DOHH2 (cell line): Measurements from ENCODE around the gene APOD.

Experiments
- H3F3A ChIP-seq: fragments of 200-600 bp; sonication (generic), shearing (Covaris generic); 2 replicates; pipeline ENCODE4 v1.6.0; 2016; ENCODE audit warnings: antibody characterized with exemption, mild to moderate bottlenecking; ENCODE audit not compliant: control insufficient read depth, insufficient read depth
- H3K27ac ChIP-seq: fragments of 200-600 bp; sonication (generic); 2 replicates; pipeline ENCODE4 v1.5.1; 2014; ENCODE audit warnings: low read depth, mild to moderate bottlenecking, low read length, moderate library complexity
- H3K27me3 ChIP-seq: fragments of 200-600 bp; sonication (generic); 2 replicates; pipeline ENCODE4 v1.6.1; 2014; ENCODE audit warnings: mild to moderate bottlenecking, low read length, mixed read lengths; ENCODE audit not compliant: control insufficient read depth
- H3K36me3 ChIP-seq: fragments of 200-600 bp; sonication (generic); 2 replicates; pipeline ENCODE4 v1.6.1; 2014; ENCODE audit warnings: mild to moderate bottlenecking, low read length, moderate library complexity, mixed read lengths; ENCODE audit not compliant: control insufficient read depth
- H3K4me1 ChIP-seq: fragments of 200-600 bp; sonication (generic); 2 replicates; pipeline ENCODE4 v1.6.1; 2014; ENCODE audit warnings: mild to moderate bottlenecking, low read length, mixed read lengths; ENCODE audit not compliant: control insufficient read depth
- H3K4me2 ChIP-seq: fragments of 200-600 bp; sonication (generic); 2 replicates; pipeline ENCODE4 v1.6.0; 2014; ENCODE audit warnings: mild to moderate bottlenecking, low read length, moderate library complexity
- H3K4me3 ChIP-seq: fragments of 200-600 bp; sonication (generic); 2 replicates; pipeline ENCODE4 v1.5.1; 2014; ENCODE audit warnings: mild to moderate bottlenecking, low read length, mixed read lengths
- H3K79me2 ChIP-seq: fragments of 200-600 bp; sonication (generic); 2 replicates; pipeline ENCODE4 v1.6.1; 2014; ENCODE audit warnings: mild to moderate bottlenecking, low read length, mixed read lengths; ENCODE audit not compliant: control insufficient read depth
- H3K9me2 ChIP-seq: fragments of 200-600 bp; sonication (generic); replicated peaks from 2 replicates; pipeline ENCODE4 v1.6.1; 2014; ENCODE audit warnings: mild to moderate bottlenecking, low read length, mixed read lengths; ENCODE audit not compliant: control insufficient read depth
- H3K9me3 ChIP-seq: fragments of 200-600 bp; sonication (generic); 2 replicates; pipeline ENCODE4 v1.6.1; 2014; ENCODE audit warnings: antibody characterized with exemption, low read length, mixed read lengths; ENCODE audit not compliant: control insufficient read depth, insufficient read depth
- H4K20me1 ChIP-seq: fragments of 200-600 bp; sonication (generic); 2 replicates; pipeline ENCODE4 v1.6.0; 2014; ENCODE audit warnings: low read depth, mild to moderate bottlenecking, antibody characterized with exemption, low read length, moderate library complexity; ENCODE audit not compliant: control insufficient read depth, insufficient read depth
- EZH2phosphoT487 ChIP-seq: fragments of 200-600 bp; sonication (generic); IDR thresholded peaks from 2 replicates; pipeline ENCODE4 v1.6.1; 2017; ENCODE audit warnings: borderline replicate concordance, mild to moderate bottlenecking, antibody characterized with exemption, low read length, moderate library complexity, mixed read lengths
- TF ChIP-seq, protein P1 (sequence below): fragments of 200-600 bp; sonication (generic); IDR thresholded peaks from one replicate; pipeline ENCODE4 v1.5.1; 2014; ENCODE audit warnings: antibody characterized with exemption, mild to moderate bottlenecking, low read depth, low read length; ENCODE audit not compliant: poor library complexity, severe bottlenecking

APOD gene

DNA sequence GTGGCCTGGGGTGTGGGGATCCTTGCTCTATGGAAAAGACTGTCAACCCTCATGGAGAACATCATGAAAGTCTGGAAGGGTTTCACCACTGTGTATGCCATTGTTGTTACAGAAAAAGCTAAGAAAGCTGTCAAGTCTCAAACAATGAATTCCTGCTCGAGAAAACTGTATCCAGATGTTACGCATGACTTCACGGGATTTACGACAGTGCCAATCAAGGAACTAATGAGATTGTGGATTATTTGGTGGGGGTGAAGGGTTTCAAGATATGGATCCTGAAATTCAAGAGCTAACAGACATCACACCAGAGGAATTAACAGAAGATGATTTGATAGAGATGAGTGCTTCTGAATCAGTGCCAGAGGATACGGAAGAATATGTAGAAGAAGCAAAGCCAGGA lies 48.4 kb downstream of the APOD start:
- H3K9me2 ChIP-seq, result no peaks in the 10 kb centered on the region
- TF ChIP-seq, protein P1, sequence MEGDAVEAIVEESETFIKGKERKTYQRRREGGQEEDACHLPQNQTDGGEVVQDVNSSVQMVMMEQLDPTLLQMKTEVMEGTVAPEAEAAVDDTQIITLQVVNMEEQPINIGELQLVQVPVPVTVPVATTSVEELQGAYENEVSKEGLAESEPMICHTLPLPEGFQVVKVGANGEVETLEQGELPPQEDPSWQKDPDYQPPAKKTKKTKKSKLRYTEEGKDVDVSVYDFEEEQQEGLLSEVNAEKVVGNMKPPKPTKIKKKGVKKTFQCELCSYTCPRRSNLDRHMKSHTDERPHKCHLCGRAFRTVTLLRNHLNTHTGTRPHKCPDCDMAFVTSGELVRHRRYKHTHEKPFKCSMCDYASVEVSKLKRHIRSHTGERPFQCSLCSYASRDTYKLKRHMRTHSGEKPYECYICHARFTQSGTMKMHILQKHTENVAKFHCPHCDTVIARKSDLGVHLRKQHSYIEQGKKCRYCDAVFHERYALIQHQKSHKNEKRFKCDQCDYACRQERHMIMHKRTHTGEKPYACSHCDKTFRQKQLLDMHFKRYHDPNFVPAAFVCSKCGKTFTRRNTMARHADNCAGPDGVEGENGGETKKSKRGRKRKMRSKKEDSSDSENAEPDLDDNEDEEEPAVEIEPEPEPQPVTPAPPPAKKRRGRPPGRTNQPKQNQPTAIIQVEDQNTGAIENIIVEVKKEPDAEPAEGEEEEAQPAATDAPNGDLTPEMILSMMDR, result no peak
- TF ChIP-seq EZH2phosphoT487, result no peak
- no peak overlapping the region for H3K4me2 ChIP-seq
- H3K27ac ChIP-seq, result no peak overlapping the region
- H3K4me1 ChIP-seq, result peaks cover 20% of the 10 kb centered on the region
- peaks cover 5% of the 10 kb centered on the region; the same call in 1 of the 2 replicates for H3K36me3 ChIP-seq
- H3F3A ChIP-seq, result no peaks in the 10 kb centered on the region
- H3K4me3 ChIP-seq, result no peak overlapping the region
- H4K20me1 ChIP-seq, result peaks cover 18% of the 10 kb centered on the region
- H3K27me3 ChIP-seq, result no peaks in the 10 kb centered on the region
- no peaks in the 10 kb centered on the region for H3K9me3 ChIP-seq
- peaks cover 86% of the 10 kb centered on the region for H3K79me2 ChIP-seq

DNA sequence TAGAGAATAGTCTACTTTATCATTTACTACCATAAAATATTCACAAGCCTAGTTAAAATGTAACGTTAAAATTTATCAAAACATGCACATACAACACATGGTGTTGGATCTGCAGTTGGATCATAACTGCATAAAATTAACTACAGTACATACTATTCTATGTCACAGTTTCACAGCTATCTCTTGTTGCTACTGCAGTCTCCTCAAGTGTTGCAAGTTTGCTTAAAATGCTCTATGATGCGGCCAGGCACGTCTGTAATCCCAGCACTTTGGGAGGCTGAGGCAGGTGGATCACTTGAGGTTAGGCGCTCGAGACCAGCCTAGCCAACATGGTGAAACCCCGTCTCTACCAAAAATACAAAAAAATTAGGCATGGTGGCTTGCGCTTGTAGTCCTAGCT lies 50.9 kb downstream of the APOD start:
- no peak overlapping the region for H3K4me2 ChIP-seq
- H3K4me3 ChIP-seq, result no peak overlapping the region
- H3K4me1 ChIP-seq, result 0 out of 2 replicates have a peak, but pooled peaks cover under 1% of the 10 kb centered on the region
- no peaks in the 10 kb centered on the region for H3K27me3 ChIP-seq
- H3K9me2 ChIP-seq, result no peaks in the 10 kb centered on the region
- H3K27ac ChIP-seq, result no peak overlapping the region
- H3K79me2 ChIP-seq, result peaks cover 67% of the 10 kb centered on the region
- H3K36me3 ChIP-seq, result peaks cover 4% of the 10 kb centered on the region; the same call in 1 of the 2 replicates
- TF ChIP-seq, protein P1, result no peak
- TF ChIP-seq EZH2phosphoT487, result no peak
- peaks cover 9% of the 10 kb centered on the region; the same call in 1 of the 2 replicates for H4K20me1 ChIP-seq
- no peaks in the 10 kb centered on the region for H3K9me3 ChIP-seq
- 0 out of 2 replicates have a peak, but pooled peaks cover 3% of the 10 kb centered on the region for H3F3A ChIP-seq

DNA sequence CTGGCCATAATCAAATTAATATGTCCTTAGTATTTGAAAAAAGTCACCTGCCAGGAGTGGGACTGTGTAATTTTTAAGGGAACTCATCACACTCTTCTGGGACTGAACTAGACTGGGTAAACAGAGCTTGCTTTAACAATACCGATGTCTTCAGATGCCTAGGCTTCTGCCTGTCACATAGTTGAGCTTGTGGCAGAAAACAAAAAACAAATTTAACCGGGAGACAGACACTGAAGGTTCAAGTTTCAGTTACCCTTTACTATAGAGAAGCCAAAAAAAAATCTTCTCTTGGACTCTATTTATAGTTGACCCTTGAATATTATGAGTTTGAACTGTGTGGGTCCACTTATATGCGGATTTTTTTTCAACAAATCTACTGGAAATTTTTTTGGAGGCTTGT lies 51.4 kb downstream of the APOD start:
- no peaks in the 10 kb centered on the region for H3K9me2 ChIP-seq
- TF ChIP-seq, protein P1, result no peak
- no peak for TF ChIP-seq EZH2phosphoT487
- no peaks in the 10 kb centered on the region for H3K27me3 ChIP-seq
- peaks cover 5% of the 10 kb centered on the region; the same call in 1 of the 2 replicates for H3K36me3 ChIP-seq
- peaks cover 9% of the 10 kb centered on the region; the same call in 1 of the 2 replicates for H4K20me1 ChIP-seq
- no peak overlapping the region for H3K4me2 ChIP-seq
- H3K79me2 ChIP-seq, result peaks cover 62% of the 10 kb centered on the region
- no peak overlapping the region for H3K27ac ChIP-seq
- H3K4me3 ChIP-seq, result no peak overlapping the region
- H3K4me1 ChIP-seq, result no peaks in the 10 kb centered on the region
- 0 out of 2 replicates have a peak, but pooled peaks cover 3% of the 10 kb centered on the region for H3F3A ChIP-seq
- H3K9me3 ChIP-seq, result no peaks in the 10 kb centered on the region
